ENCODE data around the gene MRPL20.

The MRPL20 gene

DNA sequence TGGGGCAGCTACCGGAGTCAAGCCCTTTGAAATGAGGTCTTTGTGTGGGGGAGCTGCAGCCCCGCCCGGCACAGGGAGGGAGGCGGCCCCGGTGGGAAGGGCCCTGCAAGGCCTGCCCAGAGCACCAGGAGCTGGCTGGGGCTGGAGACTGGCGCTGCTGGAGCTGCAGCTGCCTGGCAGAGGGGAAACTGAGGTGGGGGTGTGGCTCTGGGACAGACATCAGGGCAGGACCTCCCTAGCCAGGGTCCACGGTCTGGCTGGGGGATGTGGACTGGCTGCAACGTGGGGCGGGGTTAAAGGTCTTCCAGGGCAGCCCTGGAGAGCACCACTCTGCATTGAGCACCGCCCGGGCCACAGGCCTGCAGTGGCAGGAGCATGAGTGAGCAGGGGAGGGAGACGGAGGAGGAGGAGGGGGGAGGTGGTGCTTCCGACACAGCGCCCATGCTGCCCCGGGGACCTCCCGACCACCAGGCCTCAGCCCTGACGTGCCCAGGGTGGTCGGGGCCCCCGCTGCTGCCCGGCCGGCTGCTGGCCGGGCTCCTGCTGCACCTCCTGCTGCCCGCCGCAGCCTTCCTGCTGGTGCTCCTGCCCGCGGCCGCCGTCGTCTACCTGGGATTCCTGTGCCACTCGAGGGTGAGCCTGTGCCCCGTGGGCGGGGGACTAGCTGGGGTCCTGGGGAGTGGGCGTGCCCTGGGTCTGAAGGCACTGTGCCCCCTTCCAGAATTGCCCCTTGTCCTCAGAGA, 18.8 kb upstream of the MRPL20 start:
- no peak overlapping the region for H3K9ac ChIP-seq
- no peaks in the 10 kb centered on the region for H3K36me3 ChIP-seq (ENCODE audit: insufficient read depth)
- H3K27ac ChIP-seq: no peak overlapping the region
- TF ChIP-seq, protein P1, sequence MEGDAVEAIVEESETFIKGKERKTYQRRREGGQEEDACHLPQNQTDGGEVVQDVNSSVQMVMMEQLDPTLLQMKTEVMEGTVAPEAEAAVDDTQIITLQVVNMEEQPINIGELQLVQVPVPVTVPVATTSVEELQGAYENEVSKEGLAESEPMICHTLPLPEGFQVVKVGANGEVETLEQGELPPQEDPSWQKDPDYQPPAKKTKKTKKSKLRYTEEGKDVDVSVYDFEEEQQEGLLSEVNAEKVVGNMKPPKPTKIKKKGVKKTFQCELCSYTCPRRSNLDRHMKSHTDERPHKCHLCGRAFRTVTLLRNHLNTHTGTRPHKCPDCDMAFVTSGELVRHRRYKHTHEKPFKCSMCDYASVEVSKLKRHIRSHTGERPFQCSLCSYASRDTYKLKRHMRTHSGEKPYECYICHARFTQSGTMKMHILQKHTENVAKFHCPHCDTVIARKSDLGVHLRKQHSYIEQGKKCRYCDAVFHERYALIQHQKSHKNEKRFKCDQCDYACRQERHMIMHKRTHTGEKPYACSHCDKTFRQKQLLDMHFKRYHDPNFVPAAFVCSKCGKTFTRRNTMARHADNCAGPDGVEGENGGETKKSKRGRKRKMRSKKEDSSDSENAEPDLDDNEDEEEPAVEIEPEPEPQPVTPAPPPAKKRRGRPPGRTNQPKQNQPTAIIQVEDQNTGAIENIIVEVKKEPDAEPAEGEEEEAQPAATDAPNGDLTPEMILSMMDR (conservative IDR thresholded peaks at IDR 0.05; ENCODE audit: low read depth, low read length): no peak
- no peak overlapping the region for H2AFZ ChIP-seq (ENCODE audit: low read depth)
- no peak overlapping the region for H3K4me2 ChIP-seq
- no peaks in the 10 kb centered on the region for H4K20me1 ChIP-seq (ENCODE audit: insufficient read depth)
- no peak overlapping the region for H3K4me3 ChIP-seq (IDR thresholded peaks at IDR 0.05; ENCODE audit: insufficient read depth, low read depth, low read length)
- peaks cover 13% of the 10 kb centered on the region for H3K4me1 ChIP-seq (ENCODE audit: low read depth, poor library complexity, severe bottlenecking)
- H3K27me3 ChIP-seq (ENCODE audit: insufficient read depth, low read depth): peaks cover 31% of the 10 kb centered on the region
- no peaks in the 10 kb centered on the region for H3K79me2 ChIP-seq (ENCODE audit: insufficient read depth, low read depth)

DNA sequence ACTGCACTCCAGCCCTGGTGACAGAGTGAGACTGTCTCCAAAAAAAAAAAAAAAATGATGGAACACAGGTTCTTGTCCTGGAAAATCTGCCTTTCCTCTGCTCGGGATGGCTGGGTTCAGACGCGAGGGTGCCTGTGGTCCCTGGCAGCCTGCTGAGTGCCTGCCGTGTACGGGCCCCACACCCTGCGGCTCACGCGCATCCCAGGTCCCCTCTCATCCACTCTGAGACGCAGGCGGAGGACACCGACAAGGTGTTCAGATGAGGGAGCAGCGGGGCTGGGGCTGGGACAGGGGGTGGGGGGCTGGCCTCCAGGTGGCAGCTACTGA, 18.3 kb upstream of the MRPL20 start:
- Histone ChIP-seq H3K27me3 (ENCODE audit: insufficient read depth, low read depth) (peaks cover 26% of the 10 kb centered on the region), H3K27ac (no peak overlapping the region), H3K4me2 (no peak overlapping the region), H2AFZ (ENCODE audit: low read depth) (no peak overlapping the region), H3K4me1 (ENCODE audit: low read depth, poor library complexity, severe bottlenecking) (peaks cover 13% of the 10 kb centered on the region), H4K20me1 (ENCODE audit: insufficient read depth) (no peaks in the 10 kb centered on the region), H3K4me3 (IDR thresholded peaks at IDR 0.05; ENCODE audit: insufficient read depth, low read depth, low read length) (no peak overlapping the region), H3K79me2 (ENCODE audit: insufficient read depth, low read depth) (no peaks in the 10 kb centered on the region), H3K9ac (no peak overlapping the region), H3K36me3 (ENCODE audit: insufficient read depth) (no peaks in the 10 kb centered on the region)
- TF ChIP-seq, protein P1 (conservative IDR thresholded peaks at IDR 0.05; ENCODE audit: low read depth, low read length): no peak

GRCh38 chr1:1424707-1425106, 17.6 kb upstream of the MRPL20 start:
- H3K36me3 ChIP-seq (ENCODE audit: insufficient read depth): no peaks in the 10 kb centered on the region
- TF ChIP-seq, protein P1 (conservative IDR thresholded peaks at IDR 0.05; ENCODE audit: low read depth, low read length): no peak
- no peak overlapping the region for H3K9ac ChIP-seq
- H4K20me1 ChIP-seq (ENCODE audit: insufficient read depth): no peaks in the 10 kb centered on the region
- peaks cover 20% of the 10 kb centered on the region for H3K27me3 ChIP-seq (ENCODE audit: insufficient read depth, low read depth)
- no peak overlapping the region for H3K27ac ChIP-seq
- no peak overlapping the region for H3K4me3 ChIP-seq (IDR thresholded peaks at IDR 0.05; ENCODE audit: insufficient read depth, low read depth, low read length)
- H3K4me1 ChIP-seq (ENCODE audit: low read depth, poor library complexity, severe bottlenecking): peaks cover 13% of the 10 kb centered on the region
- no peak overlapping the region for H3K4me2 ChIP-seq
- H3K79me2 ChIP-seq (ENCODE audit: insufficient read depth, low read depth): no peaks in the 10 kb centered on the region
- H2AFZ ChIP-seq (ENCODE audit: low read depth): no peak overlapping the region

GRCh38 chr1:1423245-1423597, 16.1 kb upstream of the MRPL20 start:
- no peak overlapping the region for H3K4me2 ChIP-seq

More at GRCh38 chr1:1423245-1423597, 16.1 kb upstream of the MRPL20 start:
- Histone ChIP-seq H3K27me3 (ENCODE audit: insufficient read depth, low read depth) (peaks cover 5% of the 10 kb centered on the region; the same call in 1 of the 2 replicates), H2AFZ (ENCODE audit: low read depth) (no peak overlapping the region), H4K20me1 (ENCODE audit: insufficient read depth) (no peaks in the 10 kb centered on the region), H3K79me2 (ENCODE audit: insufficient read depth, low read depth) (no peaks in the 10 kb centered on the region), H3K36me3 (ENCODE audit: insufficient read depth) (no peaks in the 10 kb centered on the region), H3K4me1 (ENCODE audit: low read depth, poor library complexity, severe bottlenecking) (peaks cover 13% of the 10 kb centered on the region), H3K4me3 (IDR thresholded peaks at IDR 0.05; ENCODE audit: insufficient read depth, low read depth, low read length) (no peak overlapping the region), H3K27ac (no peak overlapping the region), H3K9ac (no peak overlapping the region)
- TF ChIP-seq, protein P1 (conservative IDR thresholded peaks at IDR 0.05; ENCODE audit: low read depth, low read length): no peak
